Measurements from ENCODE around the gene HERPUD1.
"Not testable (repeated sequence)": the region's sequence is repeated elsewhere in the genome, so short reads cannot be mapped to it uniquely, and the experiment has no call there.

HERPUD1 gene

GRCh38 chr16:56983211-56983751, 51.3 kb downstream of the HERPUD1 start:
- no peak for DNase-seq

- DNase-seq, result no peak
Observed at GRCh38 chr16:56984639-56985038, 52.7 kb downstream of the HERPUD1 start.

GRCh38 chr16:56985288-56985961, 53.5 kb downstream of the HERPUD1 start:
- DNase-seq, result no peak

- no peak for DNase-seq
Observed at GRCh38 chr16:56985962-56986360, 54.0 kb downstream of the HERPUD1 start.

- no peak for DNase-seq
Observed at GRCh38 chr16:56986361-56986760, 54.4 kb downstream of the HERPUD1 start.

GRCh38 chr16:56986908-56987307, 55.0 kb downstream of the HERPUD1 start:
- not testable (repeated sequence) for DNase-seq

GRCh38 chr16:56987692-56988091, 55.8 kb downstream of the HERPUD1 start:
- DNase-seq, result no peak

- no peak for DNase-seq
Observed at GRCh38 chr16:56988161-56988947, 56.4 kb downstream of the HERPUD1 start.

- DNase-seq, result peak; percentile 86
Observed at GRCh38 chr16:56988948-56989945, 57.3 kb downstream of the HERPUD1 start, which contains the start of gene NLRC5. Gene NLRC5, plus strand, starts transcription at chr16:56989557. Its CDS starts 31,156 bp downstream, at chr16:57020713.

- no peak for DNase-seq
Observed at GRCh38 chr16:56989988-56990387, 58.0 kb downstream of the HERPUD1 start.

GRCh38 chr16:56990407-56991286, 58.7 kb downstream of the HERPUD1 start:
- no peak for DNase-seq

GRCh38 chr16:56992431-56992830, 60.5 kb downstream of the HERPUD1 start:
- DNase-seq, result not testable (repeated sequence)

GRCh38 chr16:56993204-56993603, 61.3 kb downstream of the HERPUD1 start:
- DNase-seq, result no peak

GRCh38 chr16:56994311-56994710, 62.4 kb downstream of the HERPUD1 start:
- no peak for DNase-seq

Data from COR-L47 (cell line).